Spleen (tissue), 11 donors: ENCODE results near the gene KRTAP12-1. TPM values are rescaled to one million over a fixed set of nuclear protein-coding genes. Genes with fewer than 3 reads are reported as not detected.
"Not testable (repeated sequence)": the region's sequence is repeated elsewhere in the genome, so short reads cannot be mapped to it uniquely, and the experiment has no call there.

Experiments used
- DNase-seq: peaks from one replicate; pipeline ENCODE4 v3.0.0-alpha.2; 2020
- H3K27ac ChIP-seq, 8 donors: fragments of 200-600 bp; sonication (generic) in 7 of 8; 1 replicate in 4 of 8; 2 replicates in 4 of 8; pipeline versions ENCODE4 v1.5.0 to v1.8.0; 2016 to 2021; ENCODE audit warnings: inconsistent platforms in 4 of 8, mild to moderate bottlenecking in 4 of 8, moderate library complexity in 1 of 8
- H3K27me3 ChIP-seq, 7 donors: fragments of 200-600 bp; sonication (generic) in 6 of 7; replicated peaks in 1 of 7; 1 replicate in 4 of 7; 2 replicates in 3 of 7; pipeline versions ENCODE4 v1.5.0 to v1.8.0; 2016 to 2021; ENCODE audit warnings: inconsistent platforms in 3 of 7, mild to moderate bottlenecking in 1 of 7
- H3K36me3 ChIP-seq, 6 donors: fragments of 200-600 bp; sonication (generic) in 5 of 6; 1 replicate in 4 of 6; 2 replicates in 2 of 6; pipeline versions ENCODE4 v1.5.0 to v1.8.0; 2016 to 2021; ENCODE audit warnings: inconsistent platforms in 2 of 6
- H3K4me1 ChIP-seq, 6 donors: fragments of 200-600 bp; sonication (generic) in 5 of 6; 1 replicate in 3 of 6; 2 replicates in 3 of 6; pipeline versions ENCODE4 v1.5.0 to v1.8.0; 2016 to 2021; ENCODE audit warnings: inconsistent platforms in 3 of 6
- H3K4me3 ChIP-seq, 8 donors: fragments of 200-600 bp; sonication (generic) in 7 of 8; 1 replicate in 4 of 8; 2 replicates in 4 of 8; pipeline versions ENCODE4 v1.5.0 to v1.8.0; 2016 to 2021; ENCODE audit warnings: inconsistent platforms in 4 of 8, mild to moderate bottlenecking in 4 of 8, moderate library complexity in 2 of 8
- H3K9me3 ChIP-seq, 8 donors: fragments of 200-600 bp; sonication (generic) in 7 of 8; 1 replicate in 4 of 8; 2 replicates in 4 of 8; pipeline versions ENCODE4 v1.5.0 to v1.8.0; 2016 to 2021; ENCODE audit warnings: inconsistent platforms in 4 of 8
- POLR2A ChIP-seq, 3 donors: fragments of 450-650 bp; IDR thresholded peaks; one replicate each; pipeline ENCODE4 v1.5.1; 2017; ENCODE audit warnings: antibody characterized with exemption in 3 of 3, mild to moderate bottlenecking in 1 of 3
- POLR2AphosphoS5 ChIP-seq, 3 donors: sonication (generic); formaldehyde crosslinking; IDR thresholded peaks; one replicate each; pipeline ENCODE4 v1.5.1; 2017; ENCODE audit warnings: antibody characterized with exemption in 3 of 3
- WGBS, 5 donors: extraction: QIAGEN DNeasy Blood & Tissue Kit in 3 of 5; methylation state at CpG; one replicate each; pipeline versions ENCODE4 v1.1.5 to v1.1.7; 2013 to 2018; 5-methylcytosine and 5-hydroxymethylcytosine counted together
- intact Hi-C: fragments of 100-400 bp; cut with DNase I; formaldehyde crosslinking; loops from one replicate; pipeline ENCODE4 v1.15.0; 2023; ENCODE audit warnings: low total_unique reads
- polyA plus RNA-seq, 3 donors: library from polyadenylated mRNA; stranded (reverse); fragments of 200-250 nt; gene quantifications; one replicate each; pipeline ENCODE4 v1.2.1, GENCODE V29; 2013
- total RNA-seq, 7 donors: library from RNA; depleted of rRNA in 3 of 7; stranded (reverse); fragments of >200 nt in 3 of 7; fragmentation: NEBNext Ultra II Directional in 4 of 7; extraction: Animal tissue kit (Norgen Biotek cat#: 25700) in 4 of 7; gene quantifications; one replicate each; pipeline versions ENCODE4 v1.1.0 to v1.2.1, GENCODE V29; 2016 to 2021
- TF ChIP-seq, protein P1 (sequence below), 11 experiments: fragments of 200-600 bp in 7 of 11; fragments of 450-650 bp in 4 of 11; sonication (generic) in 4 of 11; IDR thresholded peaks in 8 of 11; conservative IDR thresholded peaks in 3 of 11; 1 replicate in 7 of 11; 2 replicates in 4 of 11; pipeline versions ENCODE4 v1.4.0 to v1.8.0; 2016 to 2021; ENCODE audit warnings: antibody characterized with exemption in 11 of 11, inconsistent platforms in 4 of 11, mild to moderate bottlenecking in 1 of 11
- donor health status: healthy with polysubstance abuse.
- donor health status: DM: no; HTN: no; CAD: no; lungs with moderate emphysema.
- donor health status: DM: no; HTN: no; CAD: no.
- donor health status: Bipolar disorder and iron deficiency.
- donor health status: healthy.
- donor health status: DM: no; HTN: no; CAD: no.
- donor health status: DM: yes; HTN: yes; CAD: no.

The KRTAP12-1 gene
- total and polyA plus RNA-seq, 10 donors: not detected

DNA sequence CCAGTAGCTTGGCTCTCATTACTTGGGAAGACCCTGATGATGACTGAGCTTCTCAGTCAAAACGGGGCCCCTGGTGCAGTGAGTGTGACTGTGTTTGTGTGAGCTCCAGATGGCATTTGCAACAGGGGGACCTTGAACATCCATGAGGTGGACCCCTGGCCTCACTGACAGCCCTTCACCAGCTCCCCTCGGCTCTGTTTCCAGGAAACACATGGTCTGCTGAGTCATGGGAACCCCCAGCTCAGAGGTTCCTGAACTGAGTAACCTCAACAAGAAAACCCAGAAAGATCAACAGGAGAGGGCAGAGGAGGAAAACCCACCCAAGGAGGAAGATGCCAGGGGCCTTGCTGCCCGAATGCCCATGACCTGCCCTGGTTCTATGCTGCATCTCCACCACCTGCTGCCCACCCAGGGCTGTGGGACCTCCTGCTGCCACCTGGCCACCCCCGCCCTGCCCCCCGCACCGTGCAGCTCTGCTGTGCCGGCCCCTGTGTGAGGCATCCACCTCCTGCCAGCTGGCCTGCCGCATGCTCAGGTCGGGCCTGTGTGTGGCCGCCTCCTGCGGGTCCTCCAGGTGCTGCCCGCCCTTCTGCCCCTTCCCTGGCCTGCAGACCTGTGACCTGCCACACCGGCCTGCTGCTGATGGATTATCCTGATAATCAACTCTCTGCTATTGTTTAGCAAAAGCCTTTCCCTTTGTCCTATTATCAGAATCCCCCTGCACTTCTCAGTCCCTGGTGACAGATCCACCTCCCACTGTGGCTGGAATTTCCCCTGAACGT, 4.2 kb upstream of the KRTAP12-1 start:
- TF ChIP-seq POLR2A (IDR thresholded peaks at IDR 0.05) (no peak), POLR2AphosphoS5 (IDR thresholded peaks at IDR 0.05) (no peak)
- TF ChIP-seq, protein P1, sequence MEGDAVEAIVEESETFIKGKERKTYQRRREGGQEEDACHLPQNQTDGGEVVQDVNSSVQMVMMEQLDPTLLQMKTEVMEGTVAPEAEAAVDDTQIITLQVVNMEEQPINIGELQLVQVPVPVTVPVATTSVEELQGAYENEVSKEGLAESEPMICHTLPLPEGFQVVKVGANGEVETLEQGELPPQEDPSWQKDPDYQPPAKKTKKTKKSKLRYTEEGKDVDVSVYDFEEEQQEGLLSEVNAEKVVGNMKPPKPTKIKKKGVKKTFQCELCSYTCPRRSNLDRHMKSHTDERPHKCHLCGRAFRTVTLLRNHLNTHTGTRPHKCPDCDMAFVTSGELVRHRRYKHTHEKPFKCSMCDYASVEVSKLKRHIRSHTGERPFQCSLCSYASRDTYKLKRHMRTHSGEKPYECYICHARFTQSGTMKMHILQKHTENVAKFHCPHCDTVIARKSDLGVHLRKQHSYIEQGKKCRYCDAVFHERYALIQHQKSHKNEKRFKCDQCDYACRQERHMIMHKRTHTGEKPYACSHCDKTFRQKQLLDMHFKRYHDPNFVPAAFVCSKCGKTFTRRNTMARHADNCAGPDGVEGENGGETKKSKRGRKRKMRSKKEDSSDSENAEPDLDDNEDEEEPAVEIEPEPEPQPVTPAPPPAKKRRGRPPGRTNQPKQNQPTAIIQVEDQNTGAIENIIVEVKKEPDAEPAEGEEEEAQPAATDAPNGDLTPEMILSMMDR (IDR thresholded peaks at IDR 0.05 in 8 of 11, conservative IDR thresholded peaks at IDR 0.05 in 3 of 11): no peak
- H3K9me3 ChIP-seq: no peaks in the 10 kb centered on the region
- WGBS, 5 donors: 24 to 54% (median 32%) methylated on average over 11 to 14 of the region's 14 CpGs
- no peaks in the 10 kb centered on the region for H3K36me3 ChIP-seq
- intact Hi-C loops: no loop called here
- H3K27me3 ChIP-seq: peaks cover 0 to 30% (median 0%) of the 10 kb centered on the region in 7 donors
- H3K4me3 ChIP-seq: no peak overlapping the region
- no peak overlapping the region for H3K27ac ChIP-seq
- DNase-seq: no peak
- no peaks in the 10 kb centered on the region for H3K4me1 ChIP-seq

DNA sequence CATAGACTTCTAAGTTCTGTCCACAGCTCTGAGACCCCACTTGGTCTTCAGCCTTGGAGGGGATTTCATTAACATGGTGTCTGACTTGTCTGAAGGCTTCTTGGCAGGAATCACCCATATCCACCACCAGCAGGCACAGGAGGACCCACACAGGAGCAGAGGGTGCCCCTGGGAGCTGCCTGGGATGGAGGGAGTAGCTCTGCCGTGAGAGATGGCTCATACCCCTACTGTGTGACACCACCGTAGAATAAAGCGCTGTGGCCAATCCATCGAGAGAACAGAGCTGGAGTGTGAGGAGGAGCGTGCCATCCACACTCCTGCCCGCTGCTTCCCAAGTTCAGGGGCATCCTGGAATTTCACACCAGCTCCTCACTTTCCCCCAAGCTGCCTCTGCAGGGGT, 3.1 kb upstream of the KRTAP12-1 start:
- H3K4me3 ChIP-seq, intact Hi-C loops, H3K27ac ChIP-seq, DNase-seq, H3K36me3 ChIP-seq, H3K9me3 ChIP-seq, H3K4me1 ChIP-seq: not testable (repeated sequence)
- peaks cover 0 to 30% (median 0%) of the 10 kb centered on the region in 7 donors for H3K27me3 ChIP-seq
- WGBS, 5 donors: 73 to 92% (median 82%) methylated on average over 5 to 6 of the region's 6 CpGs

DNA sequence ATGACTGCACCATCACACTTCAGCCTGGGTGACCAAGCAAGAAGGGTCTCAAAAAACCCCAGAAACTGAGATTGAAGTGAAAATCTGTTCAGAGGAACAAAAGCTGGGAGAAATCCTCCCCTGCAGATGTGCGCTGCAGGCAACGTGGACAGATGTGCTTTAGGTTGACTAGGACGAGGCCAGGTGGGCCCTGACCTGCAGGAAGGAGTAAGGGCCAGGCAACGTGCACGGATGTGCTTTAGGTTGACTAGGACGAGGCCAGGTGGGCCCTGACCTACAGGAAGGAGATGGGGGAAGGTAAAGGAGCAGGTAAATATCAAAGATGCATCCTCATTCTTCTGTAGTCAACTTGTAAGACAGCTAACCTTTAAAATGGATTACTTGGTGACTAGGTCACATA, 2.5 kb upstream of the KRTAP12-1 start:
- no peak overlapping the region for H3K27ac ChIP-seq
- intact Hi-C loops: no loop called here
- H3K9me3 ChIP-seq: no peaks in the 10 kb centered on the region
- no peaks in the 10 kb centered on the region for H3K4me1 ChIP-seq
- peaks cover 0 to 30% (median 0%) of the 10 kb centered on the region in 7 donors for H3K27me3 ChIP-seq
- 59 to 79% (median 74%) methylated on average over 6 of the region's 6 CpGs for WGBS, 5 donors
- H3K4me3 ChIP-seq: no peak overlapping the region
- H3K36me3 ChIP-seq: no peaks in the 10 kb centered on the region
- TF ChIP-seq POLR2AphosphoS5 (IDR thresholded peaks at IDR 0.05): no peak
- no peak for TF ChIP-seq POLR2A (IDR thresholded peaks at IDR 0.05)
- TF ChIP-seq, protein P1 (IDR thresholded peaks at IDR 0.05 in 8 of 11, conservative IDR thresholded peaks at IDR 0.05 in 3 of 11): no peak
- no peak for DNase-seq

DNA sequence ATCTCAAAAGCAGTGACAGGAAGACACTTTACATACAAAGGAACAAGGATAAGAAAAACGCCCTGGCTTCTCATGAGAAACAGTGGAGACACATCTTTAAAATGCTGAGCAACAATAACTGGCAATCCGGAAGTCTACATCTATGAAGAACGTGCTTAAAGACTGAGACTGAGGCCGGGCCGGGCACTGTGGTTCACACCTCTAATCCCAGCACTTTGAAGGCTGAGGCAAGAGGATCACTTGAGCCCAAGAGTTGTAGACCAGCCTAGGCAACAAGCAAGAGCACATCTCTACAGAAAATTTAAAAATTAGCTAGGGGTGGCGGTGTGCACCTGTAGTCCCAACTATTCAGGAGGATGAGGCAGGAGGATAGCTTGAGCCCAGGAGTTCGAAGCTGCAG, 2.1 kb upstream of the KRTAP12-1 start:
- WGBS, 5 donors: 70 to 83% (median 79%) methylated on average over 7 of the region's 7 CpGs
- H3K27ac ChIP-seq: no peak overlapping the region

More for the DNA sequence above, 2.1 kb upstream of the KRTAP12-1 start:
- H3K9me3 ChIP-seq: no peaks in the 10 kb centered on the region
- TF ChIP-seq, protein P1 (IDR thresholded peaks at IDR 0.05 in 8 of 11, conservative IDR thresholded peaks at IDR 0.05 in 3 of 11): no peak
- TF ChIP-seq POLR2A (IDR thresholded peaks at IDR 0.05) (no peak), POLR2AphosphoS5 (IDR thresholded peaks at IDR 0.05) (no peak)
- H3K4me3 ChIP-seq: no peak overlapping the region
- H3K27me3 ChIP-seq: peaks cover 0 to 30% (median 0%) of the 10 kb centered on the region in 7 donors
- no peak for DNase-seq
- intact Hi-C loops: no loop called here
- no peaks in the 10 kb centered on the region for H3K4me1 ChIP-seq
- no peaks in the 10 kb centered on the region for H3K36me3 ChIP-seq
